ENCODE results near the gene SSX4.
"Not testable (repeated sequence)": the region's sequence is repeated elsewhere in the genome, so short reads cannot be mapped to it uniquely, and the experiment has no call there.

SSX4 gene

GRCh38 chrX:48383239-48383638 is at the start of gene SSX4:
TSS of gene SSX4 (plus strand) at chrX:48383539. CDS start at chrX:48384054, 515 bp downstream.
- not testable (repeated sequence) for DNase-seq

- not testable (repeated sequence) for DNase-seq
Measured at GRCh38 chrX:48346059-48346458, 37.3 kb upstream of the SSX4 start.

GRCh38 chrX:48356315-48357094 is 26.8 kb upstream of the SSX4 start, which contains the start of gene SSX3:
TSS of gene SSX3 (minus strand) at chrX:48356703. CDS start at chrX:48355249, 1,454 bp downstream.
- not testable (repeated sequence) for DNase-seq

- DNase-seq, result no peak
Measured at GRCh38 chrX:48357681-48358080, 25.7 kb upstream of the SSX4 start.

- DNase-seq, result not testable (repeated sequence)
Measured at GRCh38 chrX:48359281-48359680, 24.1 kb upstream of the SSX4 start.

GRCh38 chrX:48367717-48368408 is 15.5 kb upstream of the SSX4 start:
- DNase-seq, result not testable (repeated sequence)

GRCh38 chrX:48370408-48370807 is 12.9 kb upstream of the SSX4 start:
- DNase-seq, result not testable (repeated sequence)

GRCh38 chrX:48396931-48397330 is 13.6 kb downstream of the SSX4 start:
- not testable (repeated sequence) for DNase-seq

- not testable (repeated sequence) for DNase-seq
Measured at GRCh38 chrX:48397825-48398224, 14.5 kb downstream of the SSX4 start.

- DNase-seq, result not testable (repeated sequence)
Measured at GRCh38 chrX:48411860-48412259, 28.5 kb downstream of the SSX4 start, which contains the start of gene SSX4B. TSS of gene SSX4B (minus strand) at chrX:48411960. CDS start at chrX:48411372, 588 bp downstream.

GRCh38 chrX:48427027-48427716 is 43.8 kb downstream of the SSX4 start:
- not testable (repeated sequence) for DNase-seq

- DNase-seq, result not testable (repeated sequence)
Measured at GRCh38 chrX:48429606-48430005, 46.3 kb downstream of the SSX4 start.

GRCh38 chrX:48430166-48430565 is 46.8 kb downstream of the SSX4 start:
- not testable (repeated sequence) for DNase-seq

- not testable (repeated sequence) for DNase-seq
Measured at GRCh38 chrX:48433713-48434112, 50.4 kb downstream of the SSX4 start.

Data from stimulated activated CD4-positive, alpha-beta T cell treated with anti-CD3 and anti-CD28 coated beads, Interleukin-4, amount 100 ng/mL, for 4 hours (primary cell).